NOMO-1 treated with dmso at 0.1 percent for 144 hours (cell line): ENCODE results near the gene MYBPC3.
"Not testable (repeated sequence)": the region's sequence is repeated elsewhere in the genome, so short reads cannot be mapped to it uniquely, and the experiment has no call there.

ENCODE experiments used
- DNase-seq: peaks from one replicate; lab custom pipeline; 2025; ENCODE audit not compliant: unreplicated experiment; lab: John Stamatoyannopoulos, UW

Gene MYBPC3

DNA sequence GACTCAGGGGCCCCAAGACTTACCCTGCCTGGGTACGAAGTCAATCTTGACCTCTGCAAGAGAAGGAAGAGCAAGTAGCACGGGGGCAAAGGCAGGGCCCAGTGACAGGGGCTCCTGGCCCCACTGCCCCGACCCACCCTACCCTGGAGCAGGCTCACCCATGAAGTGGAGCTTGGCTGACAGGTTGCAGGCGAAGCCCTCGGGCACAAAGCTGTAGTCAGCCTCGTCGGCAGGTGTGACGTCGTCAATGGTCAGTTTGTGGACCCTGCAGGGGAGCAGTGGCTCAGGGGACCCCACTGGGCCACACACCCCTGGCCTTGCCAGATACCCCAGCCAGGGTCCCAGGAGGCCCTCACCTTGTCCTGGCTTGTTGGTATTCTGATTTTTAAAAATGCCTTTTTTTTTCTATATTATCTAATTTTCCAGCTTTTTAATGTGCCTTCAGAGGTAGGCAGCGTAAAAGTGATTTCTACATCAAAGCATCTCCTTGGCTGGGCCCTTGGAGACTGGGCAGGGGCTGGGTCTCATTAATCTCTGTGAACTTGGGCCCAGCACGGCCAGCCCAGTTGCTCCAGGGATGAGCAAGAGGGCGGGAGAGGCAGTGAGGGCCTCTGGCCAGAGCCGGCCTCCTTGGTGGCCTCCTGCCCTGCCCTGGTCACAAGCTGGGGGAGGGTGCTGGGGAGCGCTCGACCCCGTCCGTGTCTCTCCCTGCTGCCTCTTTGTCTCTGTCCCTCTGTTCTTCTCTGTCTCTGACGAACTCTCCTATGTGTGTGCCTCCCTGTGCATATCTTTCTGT, 11.3 kb downstream of the MYBPC3 start:
- DNase-seq, result no peak

- no peak for DNase-seq
These were observed 12.5 kb downstream of the MYBPC3 start for GRCh38 chr11:47340010-47340409.

- no peak for DNase-seq
These were observed 13.9 kb downstream of the MYBPC3 start for GRCh38 chr11:47338396-47339241.

DNA sequence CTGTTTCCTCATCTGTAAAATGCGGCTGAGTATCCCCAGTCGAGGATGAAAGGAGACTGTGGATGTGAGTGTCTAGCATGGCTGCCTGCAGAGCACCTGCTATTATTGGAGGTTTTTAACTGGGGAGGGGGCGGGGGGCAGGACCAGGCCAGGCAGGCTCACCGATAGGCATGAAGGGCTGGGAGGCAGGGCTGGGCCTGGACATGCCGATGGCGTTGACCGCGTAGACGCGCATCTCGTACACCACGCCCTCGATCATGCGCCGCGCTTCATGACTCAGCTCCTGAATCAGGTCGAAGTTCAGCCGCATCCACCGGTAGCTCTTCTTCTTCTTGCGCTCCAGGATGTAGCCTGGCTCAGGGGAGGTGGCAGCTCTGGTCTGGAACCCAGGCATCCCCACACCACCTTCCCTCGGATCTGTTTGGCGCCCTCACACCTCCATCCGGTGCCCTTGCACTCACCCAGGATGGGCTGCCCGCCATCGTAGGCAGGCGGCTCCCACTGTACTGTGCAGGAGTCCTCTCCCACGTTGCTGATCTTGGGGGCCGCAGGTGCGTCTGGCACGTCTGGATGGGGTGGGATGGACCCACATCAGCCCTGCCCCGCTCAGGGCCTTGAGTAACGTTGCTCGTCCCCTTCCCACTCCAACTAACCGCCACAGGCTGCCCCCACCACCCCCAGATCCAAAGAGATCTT, 15.1 kb downstream of the MYBPC3 start:
- DNase-seq, result no peak

DNA sequence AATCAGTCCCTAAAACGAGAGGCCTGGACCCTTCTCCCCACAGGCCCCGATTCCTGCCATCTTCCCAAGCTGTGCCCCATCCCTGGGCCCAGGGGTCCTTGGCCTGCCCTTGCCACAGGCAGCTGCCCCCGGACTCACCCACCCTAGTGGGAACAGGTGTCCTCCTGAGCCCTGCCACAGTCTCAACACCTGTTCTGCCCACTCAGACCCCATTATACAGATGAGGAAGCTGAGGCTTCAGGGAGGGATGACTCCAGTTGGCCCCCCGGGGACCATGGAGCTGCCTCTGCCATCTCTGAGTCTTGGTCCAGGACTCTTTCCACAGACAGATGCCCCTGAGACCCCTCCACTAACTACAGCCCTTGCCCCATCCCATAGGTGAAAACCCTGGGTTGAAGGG, 15.9 kb downstream of the MYBPC3 start:
- DNase-seq, result no peak

DNA sequence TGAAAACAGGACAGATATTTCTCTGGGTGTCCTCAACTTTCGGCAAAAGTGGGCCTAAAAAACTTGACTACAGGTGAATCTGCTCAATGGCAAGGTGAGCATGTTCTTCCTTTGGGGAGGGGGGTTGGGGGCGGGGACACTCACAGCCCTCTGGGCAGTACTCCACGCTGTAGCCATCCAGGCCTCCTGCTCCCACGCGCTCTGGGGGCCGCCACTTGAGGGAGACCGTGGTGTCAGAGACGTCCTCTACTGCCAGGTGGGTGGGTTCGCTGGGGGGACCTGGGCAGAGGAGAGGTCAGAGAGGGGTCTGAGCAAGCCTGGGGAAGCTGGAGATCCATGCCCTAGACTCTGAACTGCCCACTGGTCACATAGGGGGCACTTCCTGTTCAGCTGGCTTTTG, 16.8 kb downstream of the MYBPC3 start:
- DNase-seq, result no peak

GRCh38 chr11:47334699-47335411, 17.6 kb downstream of the MYBPC3 start:
- DNase-seq, result not testable (repeated sequence)

DNA sequence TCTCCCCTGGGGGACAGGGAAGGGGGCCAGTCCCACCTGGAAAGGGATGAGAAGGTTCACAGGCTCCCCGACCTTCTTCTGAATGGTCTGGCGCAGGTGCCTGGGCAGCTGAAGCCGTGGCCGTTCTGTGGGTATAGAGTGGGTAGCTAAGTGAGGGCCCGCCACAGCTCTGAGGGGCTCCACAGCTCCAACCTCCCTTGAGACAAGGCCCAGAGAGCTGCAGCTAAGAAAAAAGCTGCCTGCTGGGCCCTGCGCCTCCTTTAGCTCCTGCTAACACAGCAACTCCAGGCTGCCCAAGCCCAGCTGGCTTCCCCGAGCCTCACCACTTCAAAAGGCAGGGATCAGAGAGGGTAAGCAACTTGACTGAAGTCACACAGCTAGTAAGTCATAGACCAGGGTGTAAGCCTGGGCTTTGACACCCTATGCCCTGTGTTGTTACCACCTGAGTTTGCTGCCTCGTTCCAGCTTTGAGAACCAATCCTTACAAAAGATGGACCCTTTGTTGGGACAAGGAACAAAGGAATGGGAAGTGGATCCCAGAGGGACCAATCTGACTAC, 18.5 kb downstream of the MYBPC3 start:
- no peak for DNase-seq

GRCh38 chr11:47333526-47333845, 19.0 kb downstream of the MYBPC3 start:
- no peak for DNase-seq

DNA sequence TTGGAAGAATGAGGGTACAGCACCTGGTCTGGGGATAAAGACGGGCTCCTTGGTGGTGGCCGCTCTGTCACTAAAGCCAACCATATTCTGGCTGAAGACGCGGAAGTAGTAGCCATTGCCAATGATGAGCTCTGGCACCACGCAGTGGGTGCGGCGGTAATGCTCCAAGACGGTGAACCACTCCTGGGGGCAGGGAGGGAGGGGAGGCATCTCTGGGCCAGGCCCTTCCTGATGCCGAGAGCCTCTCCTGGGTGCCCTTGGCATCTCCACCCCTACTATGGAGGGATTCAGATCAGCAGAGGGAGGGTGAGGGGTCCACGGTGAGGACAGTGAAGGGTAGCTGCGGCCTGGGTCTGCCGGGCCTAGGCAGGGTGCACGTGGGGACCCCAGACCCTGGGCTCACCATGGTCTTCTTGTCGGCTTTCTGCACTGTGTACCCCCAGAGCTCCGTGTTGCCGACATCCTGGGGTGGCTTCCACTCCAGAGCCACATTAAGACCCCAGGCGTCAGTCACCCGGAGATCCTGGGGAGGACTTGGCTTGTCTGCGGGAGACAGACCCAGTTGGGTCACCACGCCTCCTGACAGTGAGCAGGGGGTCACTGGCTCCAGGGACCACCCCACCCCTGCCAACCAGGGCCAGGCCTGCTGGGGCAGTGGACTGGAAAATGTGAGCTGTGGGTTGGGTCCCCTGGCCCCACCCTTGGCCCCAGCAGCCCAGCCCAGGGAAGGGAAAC, 19.5 kb downstream of the MYBPC3 start:
- no peak for DNase-seq

GRCh38 chr11:47332303-47332711, 20.2 kb downstream of the MYBPC3 start:
- no peak for DNase-seq

DNA sequence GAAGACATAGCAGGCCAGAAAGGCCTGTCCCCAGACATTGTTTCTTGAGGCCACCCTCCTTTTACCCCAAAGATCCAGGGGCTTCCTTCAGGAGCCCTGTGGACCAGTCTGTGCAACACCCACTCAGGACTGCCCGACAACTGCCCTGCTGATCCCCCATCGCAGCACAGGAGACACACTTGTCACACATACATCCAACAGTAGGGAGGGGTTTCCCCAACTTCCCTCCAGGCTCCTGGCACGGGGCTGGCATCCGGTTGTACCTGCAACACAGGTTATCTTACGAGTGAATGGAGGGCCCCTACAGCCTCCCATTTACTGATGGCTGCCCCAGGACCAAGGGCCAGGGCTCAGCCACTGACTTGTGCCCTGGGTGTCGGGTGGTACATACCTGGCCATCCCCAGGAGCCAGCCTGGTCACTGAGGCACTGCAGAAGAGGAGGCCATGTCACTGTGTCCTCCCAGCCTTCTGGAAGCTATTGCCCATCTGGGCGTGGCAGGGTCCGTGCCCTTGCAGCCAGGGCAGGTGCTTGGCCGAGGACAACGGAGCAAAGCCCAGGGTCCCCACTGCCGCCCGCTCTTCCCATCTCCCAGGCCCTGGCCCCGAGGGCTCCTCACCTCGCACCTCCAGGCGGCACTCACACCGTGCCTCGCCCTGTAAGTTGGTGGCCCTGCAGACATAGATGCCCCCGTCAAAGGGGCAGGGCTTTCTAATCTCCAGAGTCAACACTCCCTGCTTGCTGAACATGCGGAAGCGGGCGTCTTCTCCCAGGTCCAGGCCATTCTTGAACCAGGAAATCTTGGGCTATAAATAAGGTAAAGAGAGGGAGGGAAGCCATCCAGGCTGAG, 20.8 kb downstream of the MYBPC3 start:
- no peak for DNase-seq

- DNase-seq, result no peak
These were observed 22.2 kb downstream of the MYBPC3 start for GRCh38 chr11:47329987-47330931.

DNA sequence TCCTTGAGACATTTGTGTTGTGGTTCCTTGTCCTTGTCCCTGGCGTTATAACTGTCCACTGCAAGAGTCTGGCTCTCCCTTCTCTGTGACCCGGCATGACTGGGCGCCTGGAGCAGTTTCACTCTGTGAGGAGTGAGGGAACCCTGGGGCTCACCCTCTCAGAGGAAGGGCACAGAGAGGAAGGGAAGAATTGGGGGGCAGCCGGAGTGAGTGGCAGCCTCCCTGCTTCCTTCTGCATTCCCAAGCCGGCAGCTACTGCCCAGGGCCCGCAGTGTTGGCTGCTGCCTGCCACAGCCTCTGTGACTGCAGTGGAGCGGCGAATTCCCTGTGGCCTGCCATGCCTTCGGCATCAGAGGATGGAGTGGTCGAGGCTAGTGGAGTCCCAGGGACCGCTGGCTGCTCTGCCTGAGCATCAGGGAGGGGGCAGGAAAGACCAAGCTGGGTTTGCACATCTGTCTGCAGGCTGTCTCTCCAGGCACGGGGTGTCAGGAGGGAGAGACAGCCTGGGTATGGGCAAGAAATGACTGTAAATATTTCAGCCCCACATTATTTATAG, 23.0 kb downstream of the MYBPC3 start:
- no peak for DNase-seq

- peak; percentile 6 for DNase-seq
These were observed 23.8 kb downstream of the MYBPC3 start for GRCh38 chr11:47328449-47329390.

- DNase-seq, result no peak
These were observed 24.6 kb downstream of the MYBPC3 start for GRCh38 chr11:47327949-47328348.

DNA sequence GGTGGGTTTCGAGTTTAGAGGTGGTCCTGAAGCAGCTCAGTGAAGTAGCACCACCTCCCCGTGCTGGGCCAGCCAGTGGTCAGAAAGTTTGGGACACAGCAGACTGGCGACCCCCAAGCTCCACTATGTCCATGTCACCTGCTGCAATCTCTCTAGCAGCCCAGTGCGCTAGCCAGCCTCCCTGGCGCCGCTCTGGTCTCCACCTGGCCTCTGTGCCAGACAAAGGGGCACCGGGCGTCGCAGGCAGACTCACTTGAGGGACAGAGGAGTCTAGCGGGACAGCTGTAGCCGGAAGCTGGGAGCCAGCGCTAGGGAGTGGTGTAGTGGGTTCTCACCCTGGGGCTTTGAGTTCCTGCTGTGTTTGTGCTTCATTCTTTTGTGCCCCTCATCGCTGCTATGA, 25.5 kb downstream of the MYBPC3 start:
- DNase-seq, result no peak
